Dendritic cell treated with granulocyte-macrophage colony-stimulating factor and Interleukin-4, amounts not matched to agents 40 ng/mL and 50 ng/mL, for 4 days (primary cell): ENCODE results near the gene STARD13.

Source experiments
- H3K27ac Mint-ChIP-seq: one replicate; pipeline ENCODE4 v1.8.0; 2022; ENCODE audit warnings: mild to moderate bottlenecking, mixed read lengths
- H3K27me3 Mint-ChIP-seq: one replicate; pipeline ENCODE4 v1.8.0; 2022; ENCODE audit warnings: mild to moderate bottlenecking, mixed read lengths
- H3K36me3 Mint-ChIP-seq: one replicate; pipeline ENCODE4 v1.8.0; 2022; ENCODE audit warnings: low read depth, mixed read lengths
- H3K4me1 Mint-ChIP-seq: one replicate; pipeline ENCODE4 v1.8.0; 2022; ENCODE audit warnings: low read depth, mixed read lengths
- H3K4me3 Mint-ChIP-seq: one replicate; pipeline ENCODE4 v1.8.0; 2022; ENCODE audit warnings: mild to moderate bottlenecking, moderate library complexity, mixed read lengths
- H3K9me3 Mint-ChIP-seq: one replicate; pipeline ENCODE4 v1.8.0; 2022; ENCODE audit warnings: mixed read lengths
- intact Hi-C: fragments of 100-400 bp; cut with micrococcal nuclease; formaldehyde crosslinking; loops from one replicate; pipeline ENCODE4 v1.15.0; 2022

STARD13 gene

GRCh38 chr13:33316890-33317289 is 31.3 kb upstream of the STARD13 start:
- no peaks in the 10 kb centered on the region for H3K4me1 Mint-ChIP-seq
- no peaks in the 10 kb centered on the region for H3K36me3 Mint-ChIP-seq
- H3K9me3 Mint-ChIP-seq: no peaks in the 10 kb centered on the region
- H3K4me3 Mint-ChIP-seq: no peak overlapping the region
- H3K27ac Mint-ChIP-seq: no peak overlapping the region
- H3K27me3 Mint-ChIP-seq: no peaks in the 10 kb centered on the region
- intact Hi-C loops: no loop called here

DNA sequence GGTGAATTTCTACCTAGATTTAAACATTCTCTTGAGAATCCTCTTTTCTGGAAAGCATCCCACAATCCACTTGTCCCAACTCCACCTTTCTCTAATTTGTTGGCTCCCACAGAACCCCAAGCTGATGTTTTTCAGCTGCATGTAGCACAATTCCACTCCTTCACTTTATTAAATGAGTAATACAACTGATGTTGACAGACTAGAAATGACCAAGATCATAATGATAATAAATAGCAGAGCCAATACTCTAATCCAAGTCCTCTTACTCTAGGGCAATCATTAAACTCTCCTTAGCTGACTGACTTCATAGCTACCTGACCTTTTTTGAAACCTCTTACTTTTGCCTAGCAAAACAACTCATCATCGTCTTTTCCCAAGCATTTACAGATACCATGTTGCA is 27.9 kb upstream of the STARD13 start:
- Mint-ChIP-seq H3K36me3 (no peaks in the 10 kb centered on the region), H3K4me1 (no peaks in the 10 kb centered on the region), H3K27me3 (no peaks in the 10 kb centered on the region), H3K9me3 (no peaks in the 10 kb centered on the region), H3K27ac (no peak overlapping the region), H3K4me3 (no peak overlapping the region)
- intact Hi-C loops: no loop called here

DNA sequence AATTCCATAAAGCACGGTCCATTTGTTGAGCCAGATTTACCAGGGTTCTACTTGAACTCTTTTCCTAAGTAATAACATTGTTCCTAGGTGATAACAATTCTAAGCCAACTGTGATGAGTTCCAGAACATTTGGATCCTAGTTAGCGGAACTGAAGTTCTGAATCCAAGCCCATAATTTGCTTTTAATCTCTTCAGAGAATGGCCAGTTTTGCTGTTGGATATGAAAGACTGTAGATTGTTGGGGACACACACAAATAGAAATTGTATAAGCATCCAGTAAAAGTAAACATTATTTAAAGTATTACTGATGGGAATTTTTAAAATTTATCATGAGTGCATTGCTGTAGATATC is 27.3 kb upstream of the STARD13 start:
- Mint-ChIP-seq H3K27me3 (no peaks in the 10 kb centered on the region), H3K9me3 (no peaks in the 10 kb centered on the region), H3K27ac (no peak overlapping the region), H3K4me3 (no peak overlapping the region), H3K4me1 (no peaks in the 10 kb centered on the region), H3K36me3 (no peaks in the 10 kb centered on the region)
- intact Hi-C loops: no loop called here

DNA sequence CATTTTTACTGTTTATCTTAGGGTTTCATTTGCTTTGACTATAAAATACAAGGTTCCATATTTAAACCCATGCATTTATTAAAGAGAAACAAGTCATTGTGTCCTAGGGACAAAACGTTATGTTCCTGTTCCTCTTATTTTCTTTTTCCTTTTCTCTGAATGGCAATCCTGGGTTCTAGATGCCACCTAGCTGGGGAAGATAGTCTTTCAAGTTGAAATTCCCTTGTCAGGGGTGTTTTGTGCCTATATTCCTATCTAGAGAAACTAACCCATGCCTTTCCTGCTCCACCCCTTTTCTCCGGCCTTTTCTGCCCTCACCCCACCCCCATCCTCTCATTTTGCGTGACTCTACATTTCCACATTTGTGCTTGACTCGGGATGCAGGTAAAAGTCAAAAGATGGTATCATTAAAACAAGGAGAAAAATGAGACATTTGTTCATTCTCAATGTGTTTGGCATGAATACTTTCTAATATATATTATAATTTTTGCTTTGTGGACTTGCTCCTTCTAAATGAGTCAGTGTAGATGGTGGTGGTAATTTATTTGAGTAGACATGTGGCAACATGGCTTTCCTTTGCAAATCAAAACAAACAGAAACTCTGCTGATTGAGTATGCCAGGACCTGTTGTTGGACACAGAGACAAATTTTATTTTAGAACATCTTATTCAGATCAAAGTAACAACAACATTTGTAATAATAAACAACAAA is 26.8 kb upstream of the STARD13 start:
- no peak overlapping the region for H3K4me3 Mint-ChIP-seq
- H3K4me1 Mint-ChIP-seq: no peaks in the 10 kb centered on the region
- H3K27ac Mint-ChIP-seq: no peak overlapping the region
- H3K9me3 Mint-ChIP-seq: peaks cover 4% of the 10 kb centered on the region
- intact Hi-C loops: no loop called here
- H3K36me3 Mint-ChIP-seq: no peaks in the 10 kb centered on the region
- no peaks in the 10 kb centered on the region for H3K27me3 Mint-ChIP-seq

GRCh38 chr13:33311040-33311439 is 25.5 kb upstream of the STARD13 start:
- Mint-ChIP-seq H3K27ac (no peak overlapping the region), H3K9me3 (peaks cover 14% of the 10 kb centered on the region), H3K36me3 (no peaks in the 10 kb centered on the region), H3K4me3 (no peak overlapping the region), H3K4me1 (no peaks in the 10 kb centered on the region), H3K27me3 (no peaks in the 10 kb centered on the region)
- intact Hi-C loops: no loop called here

GRCh38 chr13:33310245-33311038 is 24.9 kb upstream of the STARD13 start:
- Mint-ChIP-seq H3K4me1 (no peaks in the 10 kb centered on the region), H3K9me3 (peaks cover 14% of the 10 kb centered on the region), H3K27ac (no peak overlapping the region), H3K27me3 (no peaks in the 10 kb centered on the region), H3K4me3 (no peak overlapping the region), H3K36me3 (no peaks in the 10 kb centered on the region)
- intact Hi-C loops: no loop called here

DNA sequence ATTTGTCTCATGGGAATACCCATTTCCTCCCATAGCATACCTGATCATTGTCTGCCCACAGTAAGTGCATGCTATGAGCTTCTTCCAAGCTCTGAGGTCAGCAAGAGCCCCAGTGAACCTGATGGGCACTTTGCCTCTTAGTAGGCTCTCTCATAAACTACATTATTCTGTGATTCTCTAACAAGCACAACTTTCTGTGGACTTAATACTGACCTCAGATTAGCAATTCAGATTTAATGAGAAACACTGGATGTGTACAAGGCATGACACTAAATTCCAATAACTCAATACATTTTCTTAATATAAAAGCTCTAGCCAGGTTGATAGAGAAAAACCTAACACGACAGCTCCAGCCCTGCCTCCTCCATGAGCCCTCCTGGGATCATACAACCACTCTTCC is 23.3 kb upstream of the STARD13 start:
- H3K4me1 Mint-ChIP-seq: no peaks in the 10 kb centered on the region
- H3K27me3 Mint-ChIP-seq: no peaks in the 10 kb centered on the region
- intact Hi-C loops: no loop called here
- H3K4me3 Mint-ChIP-seq: no peak overlapping the region
- H3K36me3 Mint-ChIP-seq: no peaks in the 10 kb centered on the region
- peaks cover 14% of the 10 kb centered on the region for H3K9me3 Mint-ChIP-seq
- H3K27ac Mint-ChIP-seq: no peak overlapping the region

DNA sequence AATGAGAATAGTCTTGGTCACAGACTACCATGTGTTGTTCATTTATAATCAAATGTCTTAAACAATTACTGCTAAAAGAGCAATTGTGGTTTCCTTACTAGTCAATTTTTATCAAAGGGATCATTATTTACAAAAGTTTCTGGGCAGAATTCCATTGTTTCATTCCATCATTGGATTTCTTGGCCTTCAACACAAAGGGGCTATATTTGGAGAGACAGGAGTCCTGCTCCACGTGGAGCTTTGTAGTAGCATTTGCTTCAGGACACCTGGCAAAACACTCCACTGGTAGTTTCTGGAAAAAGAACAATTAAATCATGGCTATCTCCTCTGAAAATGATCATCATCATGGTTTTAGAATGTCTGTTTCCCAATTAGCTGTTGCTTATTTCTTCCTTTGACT is 22.3 kb upstream of the STARD13 start:
- no peak overlapping the region for H3K27ac Mint-ChIP-seq
- no peaks in the 10 kb centered on the region for H3K36me3 Mint-ChIP-seq
- H3K9me3 Mint-ChIP-seq: peaks cover 14% of the 10 kb centered on the region
- no peaks in the 10 kb centered on the region for H3K27me3 Mint-ChIP-seq
- intact Hi-C loops: no loop called here
- H3K4me3 Mint-ChIP-seq: no peak overlapping the region
- H3K4me1 Mint-ChIP-seq: no peaks in the 10 kb centered on the region

DNA sequence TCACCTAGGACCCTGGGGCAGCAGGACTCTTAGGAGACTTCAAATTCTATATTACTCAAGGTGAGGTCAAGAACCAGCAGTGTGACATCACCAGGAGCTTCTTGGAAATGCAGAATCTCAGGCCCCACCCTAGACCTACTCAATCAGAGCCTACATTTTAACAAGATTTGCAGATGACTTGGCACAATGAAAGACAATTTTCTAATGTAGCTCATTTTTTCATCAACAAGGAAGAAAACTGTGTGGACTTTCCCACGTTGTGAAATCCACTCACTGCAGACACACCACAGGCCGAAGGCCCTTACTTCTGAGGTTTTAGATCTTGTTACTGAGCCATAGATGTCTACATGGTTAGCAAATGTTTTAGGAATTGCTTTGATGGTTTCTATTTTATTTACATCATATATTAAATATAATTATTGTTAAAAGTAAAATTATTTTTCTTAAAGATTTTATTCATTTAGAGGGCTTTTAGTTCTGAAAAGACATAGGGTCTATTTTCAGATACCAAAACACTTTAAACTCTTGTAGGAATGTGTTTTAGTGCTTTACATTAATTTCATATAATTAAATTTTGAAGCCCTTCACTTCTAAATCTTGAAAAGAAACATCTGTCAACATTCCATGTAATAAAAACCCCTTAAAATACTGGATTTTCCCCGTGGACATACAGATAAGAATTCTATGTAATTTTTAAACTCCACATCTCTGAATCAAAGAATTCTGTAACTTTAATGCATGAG is 18.5 kb upstream of the STARD13 start:
- Mint-ChIP-seq H3K27me3 (no peaks in the 10 kb centered on the region), H3K36me3 (no peaks in the 10 kb centered on the region), H3K27ac (peak overlapping the region; percentile 9), H3K4me3 (no peak overlapping the region), H3K9me3 (peaks cover 14% of the 10 kb centered on the region), H3K4me1 (no peaks in the 10 kb centered on the region)
- intact Hi-C loops: no loop called here

GRCh38 chr13:33299626-33300025 is 14.1 kb upstream of the STARD13 start:
- Mint-ChIP-seq H3K36me3 (no peaks in the 10 kb centered on the region), H3K27me3 (no peaks in the 10 kb centered on the region), H3K4me3 (no peak overlapping the region), H3K27ac (peak overlapping the region; percentile 37), H3K4me1 (no peaks in the 10 kb centered on the region), H3K9me3 (no peaks in the 10 kb centered on the region)
- intact Hi-C loops: no loop called here

- Mint-ChIP-seq H3K27me3 (no peaks in the 10 kb centered on the region), H3K4me3 (no peak overlapping the region), H3K4me1 (peaks cover 5% of the 10 kb centered on the region), H3K36me3 (no peaks in the 10 kb centered on the region), H3K9me3 (no peaks in the 10 kb centered on the region), H3K27ac (no peak overlapping the region)
- intact Hi-C loops: no loop called here
Measured at GRCh38 chr13:33296793-33297425, 11.4 kb upstream of the STARD13 start.

- Mint-ChIP-seq H3K4me3 (no peak overlapping the region), H3K27me3 (peaks cover 2% of the 10 kb centered on the region), H3K27ac (no peak overlapping the region), H3K4me1 (peaks cover 5% of the 10 kb centered on the region), H3K9me3 (no peaks in the 10 kb centered on the region), H3K36me3 (no peaks in the 10 kb centered on the region)
- intact Hi-C loops: no loop called here
Measured at GRCh38 chr13:33292712-33293111, 7.2 kb upstream of the STARD13 start.

- Mint-ChIP-seq H3K4me3 (no peak overlapping the region), H3K27ac (no peak overlapping the region), H3K27me3 (peaks cover 2% of the 10 kb centered on the region), H3K9me3 (no peaks in the 10 kb centered on the region), H3K36me3 (peaks cover 4% of the 10 kb centered on the region), H3K4me1 (peaks cover 13% of the 10 kb centered on the region)
- intact Hi-C loops: no loop called here
Measured at GRCh38 chr13:33290421-33290965, 4.9 kb upstream of the STARD13 start.

- no peaks in the 10 kb centered on the region for H3K9me3 Mint-ChIP-seq
- no peak overlapping the region for H3K27ac Mint-ChIP-seq
- H3K4me3 Mint-ChIP-seq: no peak overlapping the region
- peaks cover 9% of the 10 kb centered on the region for H3K36me3 Mint-ChIP-seq
- peaks cover 2% of the 10 kb centered on the region for H3K27me3 Mint-ChIP-seq
- peaks cover 19% of the 10 kb centered on the region for H3K4me1 Mint-ChIP-seq
- intact Hi-C loops: no loop called here
Measured at GRCh38 chr13:33289966-33290365, 4.4 kb upstream of the STARD13 start.
